Measurements from ENCODE around the gene MYD88. TPM values are rescaled to one million over a fixed set of nuclear protein-coding genes. Genes with fewer than 3 reads are reported as not detected.

Gene MYD88
- total RNA-seq, 1 experiment from 2014 or later, result 17.7 TPM

DNA sequence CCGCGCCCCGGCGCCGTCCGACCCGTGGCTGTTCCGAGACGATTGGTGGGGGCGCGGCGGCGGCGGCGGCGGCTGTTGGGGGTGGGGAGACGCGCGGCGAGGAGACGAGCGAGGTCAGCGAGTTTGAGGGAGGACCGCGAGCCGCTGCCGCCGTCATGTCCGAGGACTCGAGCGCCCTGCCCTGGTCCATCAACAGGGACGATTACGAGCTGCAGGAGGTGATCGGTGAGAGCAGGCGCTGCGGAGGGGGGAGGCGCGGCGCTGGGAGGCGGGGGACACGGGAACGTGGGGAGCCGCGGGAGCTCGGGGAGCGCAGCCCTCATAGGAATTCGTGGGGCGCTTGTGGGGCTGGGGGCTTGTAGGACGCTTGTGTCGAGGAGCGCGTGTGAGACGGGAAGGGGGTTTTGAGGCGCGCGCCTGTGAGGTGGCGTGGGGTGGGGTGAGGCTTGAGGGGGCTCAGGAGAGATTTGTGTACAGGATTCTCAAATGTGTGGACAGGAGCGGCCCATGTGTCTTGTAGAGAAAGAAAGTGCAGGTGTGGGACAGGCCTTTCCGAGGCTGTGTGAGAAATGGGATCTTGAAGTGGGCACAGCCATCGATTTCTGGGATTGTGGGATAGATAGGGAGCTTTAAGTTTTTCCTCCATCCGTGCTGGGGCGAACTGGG lies 27.4 kb downstream of the MYD88 start:
- no TSS peak for BruUV-seq (replicated peaks)
- TF ChIP-seq EZH2 (IDR thresholded peaks at IDR 0.05; ENCODE audit: low read length, unreplicated experiment) (no peak), EZH2phosphoT487 (IDR thresholded peaks at IDR 0.05; ENCODE audit: borderline replicate concordance, low read length) (no peak)
- TF ChIP-seq, protein P1, sequence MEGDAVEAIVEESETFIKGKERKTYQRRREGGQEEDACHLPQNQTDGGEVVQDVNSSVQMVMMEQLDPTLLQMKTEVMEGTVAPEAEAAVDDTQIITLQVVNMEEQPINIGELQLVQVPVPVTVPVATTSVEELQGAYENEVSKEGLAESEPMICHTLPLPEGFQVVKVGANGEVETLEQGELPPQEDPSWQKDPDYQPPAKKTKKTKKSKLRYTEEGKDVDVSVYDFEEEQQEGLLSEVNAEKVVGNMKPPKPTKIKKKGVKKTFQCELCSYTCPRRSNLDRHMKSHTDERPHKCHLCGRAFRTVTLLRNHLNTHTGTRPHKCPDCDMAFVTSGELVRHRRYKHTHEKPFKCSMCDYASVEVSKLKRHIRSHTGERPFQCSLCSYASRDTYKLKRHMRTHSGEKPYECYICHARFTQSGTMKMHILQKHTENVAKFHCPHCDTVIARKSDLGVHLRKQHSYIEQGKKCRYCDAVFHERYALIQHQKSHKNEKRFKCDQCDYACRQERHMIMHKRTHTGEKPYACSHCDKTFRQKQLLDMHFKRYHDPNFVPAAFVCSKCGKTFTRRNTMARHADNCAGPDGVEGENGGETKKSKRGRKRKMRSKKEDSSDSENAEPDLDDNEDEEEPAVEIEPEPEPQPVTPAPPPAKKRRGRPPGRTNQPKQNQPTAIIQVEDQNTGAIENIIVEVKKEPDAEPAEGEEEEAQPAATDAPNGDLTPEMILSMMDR (conservative IDR thresholded peaks at IDR 0.05; ENCODE audit: low read depth, low read length), result no peak
- H3K4me2 ChIP-seq (ENCODE audit: low read length), result peak overlapping the region; percentile 93
- H3K9me2 ChIP-seq (replicated peaks; ENCODE audit: low read length), result no peaks in the 10 kb centered on the region
- H2AFZ ChIP-seq (ENCODE audit: low read length), result peak overlapping the region; percentile 93
- intact Hi-C loops (cut with micrococcal nuclease), result loop anchor here (1.0 kb wide), 3 partner anchors 29 to 162 kb away; partner anchors contain the start of gene ACAA1
- peaks cover 51% of the 10 kb centered on the region for H3K4me1 ChIP-seq (ENCODE audit: insufficient read depth, low read length)
- ChIA-PET CTCF (interaction anchor here (1.4 kb wide), 1 partner anchor 181 kb away, joined by 3 read pairs; the partner anchor contains the start of gene XYLB), POLR2A (ENCODE audit: unreplicated experiment) (interaction anchor here (0.6 to 1.8 kb wide), 6 partner anchors 12 to 316 kb away, joined by 3 to 22 read pairs (median 8); partner anchors contain the start of gene ACAA1)
- no peaks in the 10 kb centered on the region for H3K9me3 ChIP-seq (ENCODE audit: low read length)
- no peaks in the 10 kb centered on the region for H3K27me3 ChIP-seq (ENCODE audit: low read length)
- ATAC-seq (peak; percentile 9; the same call in 1 of the 2 replicates), DNase-seq (peak; percentile 26)
- no peaks in the 10 kb centered on the region for H3K36me3 ChIP-seq (ENCODE audit: low read depth, low read length)
- H3K9ac ChIP-seq (ENCODE audit: low read length), result peak overlapping the region; percentile 96
- H3K27ac ChIP-seq (ENCODE audit: low read length), result peak overlapping the region; percentile 97
- peaks cover 30% of the 10 kb centered on the region for H4K20me1 ChIP-seq (ENCODE audit: low read length)
- H3K79me2 ChIP-seq (ENCODE audit: low read length), result peaks cover 55% of the 10 kb centered on the region
- peak overlapping the region; percentile 94 for H3K4me3 ChIP-seq (ENCODE audit: low read length)
- peaks cover 3% of the 10 kb centered on the region for H3F3A ChIP-seq (ENCODE audit: low read length, unreplicated experiment)

DNA sequence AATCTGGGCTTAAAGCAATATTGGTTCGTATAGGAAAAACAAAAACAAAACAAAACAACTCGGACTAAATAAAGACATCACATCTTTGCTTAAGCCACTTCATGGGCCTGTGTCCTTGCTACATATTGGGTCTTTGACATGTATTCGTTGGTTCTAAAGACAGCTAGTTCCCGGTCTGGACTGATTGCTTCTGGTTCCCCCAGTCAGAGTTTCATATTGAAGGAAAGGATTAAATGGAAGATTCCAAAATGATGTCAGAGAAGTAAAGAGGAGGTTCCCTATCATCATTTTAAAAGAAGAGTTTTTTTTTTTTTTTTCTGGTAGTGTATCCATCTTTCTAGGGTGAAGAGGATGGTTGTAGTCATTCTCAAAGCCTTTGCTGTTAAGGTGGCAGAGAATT lies 29.1 kb downstream of the MYD88 start:
- peaks cover 72% of the 10 kb centered on the region for H3K79me2 ChIP-seq (ENCODE audit: low read length)
- peak overlapping the region; percentile 94 for H3K4me3 ChIP-seq (ENCODE audit: low read length)
- H2AFZ ChIP-seq (ENCODE audit: low read length), result no peak overlapping the region
- ATAC-seq, result no peak
- H3F3A ChIP-seq (ENCODE audit: low read length, unreplicated experiment), result peaks cover 3% of the 10 kb centered on the region
- intact Hi-C loops (cut with micrococcal nuclease), result no loop called here
- TF ChIP-seq EZH2phosphoT487 (IDR thresholded peaks at IDR 0.05; ENCODE audit: borderline replicate concordance, low read length), result no peak
- TF ChIP-seq, protein P1 (conservative IDR thresholded peaks at IDR 0.05; ENCODE audit: low read depth, low read length), result no peak
- CTCF ChIA-PET, result no interaction called here
- peak overlapping the region; percentile 96 for H3K9ac ChIP-seq (ENCODE audit: low read length)
- BruUV-seq (replicated peaks), result no TSS peak
- H3K4me2 ChIP-seq (ENCODE audit: low read length), result peak overlapping the region; percentile 93
- no peak for DNase-seq
- H4K20me1 ChIP-seq (ENCODE audit: low read length), result peaks cover 48% of the 10 kb centered on the region
- peaks cover 54% of the 10 kb centered on the region for H3K4me1 ChIP-seq (ENCODE audit: insufficient read depth, low read length)
- H3K27ac ChIP-seq (ENCODE audit: low read length), result peak overlapping the region; percentile 97
- H3K36me3 ChIP-seq (ENCODE audit: low read depth, low read length), result no peaks in the 10 kb centered on the region
- no peaks in the 10 kb centered on the region for H3K27me3 ChIP-seq (ENCODE audit: low read length)
- no peaks in the 10 kb centered on the region for H3K9me2 ChIP-seq (replicated peaks; ENCODE audit: low read length)
- POLR2A ChIA-PET (ENCODE audit: unreplicated experiment), result interaction anchor here (0.7 kb wide), 1 partner anchor 1248 kb away, joined by 3 read pairs; no protein-coding TSS in a partner anchor
- H3K9me3 ChIP-seq (ENCODE audit: low read length), result no peaks in the 10 kb centered on the region

Data from PC-3 (cell line).